Stimulated activated CD4-positive, alpha-beta T cell treated with anti-CD3 and anti-CD28 coated beads, TNF-alpha, amount 100 ng/mL, for 48 hours (primary cell): ENCODE measurements around the gene FXR2.

Experiments
- DNase-seq, 3 donors: peaks; one replicate each; pipeline ENCODE4 v3.0.0-alpha.2; 2020; ENCODE audit warnings: low read depth in 3 of 3

The FXR2 gene

DNA sequence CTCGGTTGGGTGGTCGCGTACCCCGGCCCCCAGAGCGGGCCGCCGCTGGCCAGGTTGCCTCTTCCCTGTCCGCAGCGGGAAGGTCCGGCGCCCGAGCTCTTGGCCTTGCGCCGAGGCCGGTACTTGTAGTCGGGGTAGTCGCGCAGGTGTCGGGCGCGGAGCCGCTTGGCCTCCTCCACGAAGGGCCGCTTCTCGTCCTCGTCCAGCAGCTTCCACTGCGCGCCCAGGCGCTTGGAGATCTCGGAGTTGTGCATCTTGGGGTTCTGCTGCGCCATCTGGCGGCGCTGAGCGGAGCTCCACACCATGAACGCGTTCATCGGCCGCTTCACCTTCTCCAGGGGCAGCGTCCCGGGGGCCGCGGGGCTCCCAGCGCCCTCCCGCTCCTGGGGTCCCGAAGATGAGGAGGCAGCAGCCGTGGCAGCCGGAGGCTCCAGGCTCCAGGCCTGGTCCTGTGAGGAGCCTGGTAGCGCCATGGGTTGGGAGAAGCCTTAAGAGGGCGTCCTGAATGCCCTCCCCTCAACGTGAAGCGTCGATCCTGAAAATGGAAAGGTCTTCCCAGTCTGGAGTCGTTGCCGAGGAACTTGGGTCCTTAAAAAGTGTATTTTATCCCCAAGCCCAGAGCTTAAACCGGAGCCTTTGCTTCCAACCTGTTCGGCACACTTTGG is 25.4 kb downstream of the FXR2 start:
- peak; percentile 38 to 42 (median 41) for DNase-seq

- no peak for DNase-seq
These were observed 26.0 kb downstream of the FXR2 start for GRCh38 chr17:7588553-7589203.

DNA sequence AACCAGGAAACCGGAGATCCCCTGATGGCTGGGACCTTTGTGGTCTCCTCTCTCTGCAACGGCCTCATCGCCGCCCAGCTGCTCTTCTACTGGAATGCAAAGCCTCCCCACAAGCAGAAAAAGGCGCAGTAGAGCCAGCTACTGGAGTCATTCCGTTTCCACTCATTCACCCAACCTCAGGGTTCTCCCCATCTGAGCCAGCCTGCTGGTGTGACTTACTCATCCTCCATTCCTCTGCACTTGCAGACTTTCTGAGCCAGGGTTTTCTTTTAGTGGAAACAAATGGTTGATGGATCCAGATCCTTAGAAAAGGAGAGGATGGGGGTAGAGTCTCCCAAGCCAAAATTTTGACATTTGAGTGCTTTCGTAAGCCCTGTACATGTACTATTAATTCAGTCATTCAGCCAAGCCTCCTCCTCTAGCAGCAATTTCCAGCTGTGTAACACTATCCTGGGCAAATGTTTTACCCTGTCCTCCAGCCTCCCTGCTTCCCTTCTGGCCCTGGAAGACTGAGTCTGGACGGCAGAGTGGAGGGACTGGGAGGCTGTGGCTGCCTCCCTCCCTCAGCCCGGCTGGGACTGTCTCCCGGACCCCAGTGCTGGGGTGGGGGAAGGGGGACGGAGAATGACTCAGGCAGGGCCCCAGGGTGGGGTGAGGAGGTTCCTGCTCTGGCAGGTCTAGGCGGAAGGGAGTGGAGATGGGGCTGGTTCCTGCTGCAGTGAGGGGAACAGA is 27.1 kb downstream of the FXR2 start:
- no peak for DNase-seq

- DNase-seq = no peak
These were observed 27.9 kb downstream of the FXR2 start for GRCh38 chr17:7586673-7587419.

DNA sequence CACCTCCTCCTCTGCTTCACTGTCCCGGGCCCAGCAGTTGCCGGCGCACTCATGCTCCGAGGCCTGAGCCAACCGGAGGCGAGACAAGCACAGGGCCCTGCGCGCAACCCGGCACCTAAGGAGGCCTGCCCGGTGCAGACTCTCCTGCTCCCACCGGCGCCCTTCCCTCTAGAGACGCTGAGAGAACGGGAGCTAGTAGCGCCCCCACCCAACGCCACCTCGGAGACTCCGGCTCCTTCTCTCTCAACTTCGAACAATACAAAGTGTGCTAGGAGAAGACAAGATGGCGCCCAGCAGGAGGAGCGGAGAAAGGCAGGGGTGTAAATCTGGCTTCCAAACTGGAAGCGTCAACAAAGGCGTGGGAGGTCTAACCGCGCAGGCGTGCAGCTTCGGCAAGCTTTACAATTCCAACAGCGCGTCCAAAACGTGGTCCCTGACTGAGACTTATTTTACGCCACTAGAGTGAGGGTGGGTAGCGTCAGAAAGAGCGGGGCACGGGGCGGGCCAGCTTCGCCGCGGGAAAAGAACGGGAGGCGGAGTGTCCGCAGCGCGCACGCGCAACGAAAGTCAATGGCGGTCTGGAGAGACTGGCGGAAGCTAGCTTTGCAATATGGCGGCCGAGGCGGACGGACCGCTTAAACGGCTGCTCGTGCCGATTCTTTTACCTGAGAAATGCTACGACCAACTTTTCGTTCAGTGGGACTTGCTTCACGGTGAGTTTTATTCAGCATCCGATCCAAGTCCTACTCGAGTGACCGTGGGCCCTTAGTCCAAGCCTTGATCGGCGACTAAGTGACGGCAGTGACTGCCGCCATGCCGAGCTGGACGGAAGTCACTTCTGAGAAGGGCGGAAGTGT is 31.2 kb downstream of the FXR2 start, which contains the start of gene MPDU1:
Gene MPDU1 (plus strand): TSS at position 600 of the 857 bp plus-strand sequence. CDS start 11 bp downstream, at position 611.
- DNase-seq = peak; percentile 85 to 93 (median 91)

DNA sequence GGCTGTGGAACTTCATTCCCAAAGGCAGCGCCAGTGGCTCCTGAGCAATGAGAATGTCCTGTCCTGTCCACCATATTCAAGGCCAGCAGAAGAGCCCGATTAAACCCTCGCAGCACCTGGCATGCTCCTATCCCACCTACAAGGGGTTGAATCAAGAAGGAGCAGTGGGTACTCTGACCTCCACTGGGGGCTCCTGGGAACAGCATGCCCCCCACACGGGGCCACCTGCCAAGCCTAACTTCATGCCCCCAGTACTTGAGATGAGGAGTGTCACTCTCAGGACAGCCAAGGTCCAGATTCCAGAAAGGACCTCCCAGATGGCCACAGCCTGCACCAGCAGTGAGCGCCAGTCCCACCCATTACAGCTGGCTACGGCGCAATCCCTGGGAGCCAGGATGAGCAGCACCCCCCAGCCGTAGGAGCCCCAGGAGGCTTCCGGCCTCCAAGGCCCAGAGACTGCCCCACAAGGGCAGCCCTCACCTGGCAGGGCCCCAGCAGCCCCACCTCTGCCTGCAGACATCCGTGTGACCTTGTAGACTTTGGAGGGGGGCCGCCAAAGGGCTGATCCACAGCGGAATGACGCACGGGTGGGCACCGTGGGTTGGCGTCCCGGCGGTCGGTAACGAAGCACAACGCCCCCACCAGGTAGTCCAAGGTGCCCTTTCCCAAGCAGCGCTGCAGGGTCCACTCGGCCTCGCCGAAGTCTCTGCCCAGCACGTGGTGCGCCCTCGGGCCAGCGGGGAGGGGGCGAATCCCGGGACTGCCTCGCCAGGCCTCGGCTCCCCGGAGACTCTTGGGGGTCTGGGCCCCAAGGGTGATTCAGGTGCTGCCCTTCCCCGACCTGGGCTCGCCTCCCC is 32.1 kb downstream of the FXR2 start:
- DNase-seq = no peak

DNA sequence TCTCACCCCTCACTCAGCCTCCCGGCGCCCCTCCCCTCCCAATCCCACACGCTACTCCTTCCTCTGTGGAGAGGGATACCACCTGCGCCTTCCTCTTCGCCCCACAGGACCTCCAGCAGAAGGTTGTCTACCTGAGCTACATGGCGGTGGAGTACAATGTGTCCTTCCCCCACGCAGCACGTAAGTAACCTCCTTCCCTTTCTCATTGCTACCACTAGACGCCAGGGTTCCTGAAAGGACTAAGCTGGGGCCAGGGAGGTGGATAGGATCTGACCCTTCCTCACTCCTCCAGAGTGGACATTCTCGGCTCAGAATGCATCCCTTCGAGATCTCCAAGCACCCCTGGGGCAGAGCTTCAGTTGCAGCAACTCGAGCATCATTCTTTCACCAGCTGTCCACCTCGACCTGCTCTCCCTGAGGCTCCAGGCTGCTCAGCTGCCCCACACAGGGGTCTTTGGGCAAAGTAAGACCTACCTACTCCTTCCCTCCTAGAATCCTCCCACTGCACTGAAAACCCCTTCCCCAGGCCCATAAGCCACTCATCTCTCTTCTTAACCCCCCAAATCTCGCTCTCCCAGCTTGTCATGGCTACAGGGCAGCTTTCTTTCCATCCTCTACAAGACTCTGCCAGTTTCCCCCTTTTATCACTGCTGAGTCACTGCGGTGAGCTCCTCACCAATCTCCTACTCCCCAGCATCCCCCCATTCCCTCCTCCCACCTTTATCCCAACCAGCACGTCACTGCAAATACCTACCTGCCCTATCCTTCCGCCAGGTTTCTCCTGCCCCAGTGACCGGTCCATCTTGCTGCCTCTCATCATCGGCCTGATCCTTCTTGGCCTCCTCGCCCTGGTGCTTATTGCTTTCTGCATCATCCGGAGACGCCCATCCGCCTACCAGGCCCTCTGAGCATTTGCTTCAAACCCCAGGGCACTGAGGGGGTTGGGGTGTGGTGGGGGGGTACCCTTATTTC is 33.8 kb downstream of the FXR2 start:
- no peak for DNase-seq

GRCh38 chr17:7579834-7580603 is 34.7 kb downstream of the FXR2 start:
- DNase-seq = no peak

GRCh38 chr17:7579001-7579833 is 35.5 kb downstream of the FXR2 start, which contains the start of gene CD68:
Gene CD68, plus strand, starts transcription at chr17:7579638. Its CDS starts 40 bp downstream, at chr17:7579678.
- DNase-seq = peak; percentile 65 to 71 (median 68)

DNA sequence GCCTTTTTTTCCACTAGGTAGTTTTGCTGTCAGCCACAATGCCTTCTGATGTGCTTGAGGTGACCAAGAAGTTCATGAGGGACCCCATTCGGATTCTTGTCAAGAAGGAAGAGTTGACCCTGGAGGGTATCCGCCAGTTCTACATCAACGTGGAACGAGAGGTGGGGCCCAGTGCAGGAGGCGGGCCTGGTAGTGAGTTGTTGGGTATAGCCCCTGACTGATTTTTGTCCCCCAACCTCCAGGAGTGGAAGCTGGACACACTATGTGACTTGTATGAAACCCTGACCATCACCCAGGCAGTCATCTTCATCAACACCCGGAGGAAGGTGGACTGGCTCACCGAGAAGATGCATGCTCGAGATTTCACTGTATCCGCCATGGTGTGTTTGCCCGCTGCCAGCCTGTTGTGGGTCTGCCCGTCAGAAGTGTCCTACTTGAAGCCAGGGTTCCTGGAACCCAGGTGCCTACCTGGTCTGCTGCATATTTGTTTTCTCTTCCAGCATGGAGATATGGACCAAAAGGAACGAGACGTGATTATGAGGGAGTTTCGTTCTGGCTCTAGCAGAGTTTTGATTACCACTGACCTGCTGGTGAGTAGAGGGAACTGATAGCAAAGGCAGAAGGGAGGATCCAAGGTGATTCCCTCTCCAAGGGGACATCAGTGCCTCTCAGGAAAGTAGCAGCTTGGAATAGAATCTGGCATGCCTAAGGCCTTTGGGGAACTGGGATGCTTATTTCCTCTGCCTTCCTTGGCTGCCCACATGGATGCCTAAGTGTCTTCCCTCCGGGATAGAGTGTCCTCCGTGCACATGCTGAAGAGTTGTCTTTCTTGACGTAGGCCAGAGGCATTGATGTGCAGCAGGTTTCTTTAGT is 37.1 kb downstream of the FXR2 start:
- DNase-seq = no peak

DNA sequence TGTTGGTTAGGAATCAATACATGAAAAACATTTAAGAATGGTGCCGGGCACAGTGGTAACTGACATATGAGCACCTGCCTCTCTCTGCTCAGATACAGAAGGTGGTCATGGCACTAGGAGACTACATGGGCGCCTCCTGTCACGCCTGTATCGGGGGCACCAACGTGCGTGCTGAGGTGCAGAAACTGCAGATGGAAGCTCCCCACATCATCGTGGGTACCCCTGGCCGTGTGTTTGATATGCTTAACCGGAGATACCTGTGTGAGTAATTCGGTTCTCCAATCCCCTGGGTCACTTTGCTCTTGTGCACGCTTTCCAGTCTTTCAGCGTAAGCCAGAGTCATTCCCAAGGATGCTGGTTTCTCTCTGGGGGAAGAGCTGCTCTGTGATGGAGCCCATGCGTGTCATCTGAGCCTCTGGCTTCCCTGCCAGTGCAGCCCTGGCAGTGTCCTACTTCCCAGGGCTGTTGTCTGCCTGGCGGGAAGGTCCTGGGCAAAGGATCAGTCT is 38.2 kb downstream of the FXR2 start:
- DNase-seq = no peak

GRCh38 chr17:7575959-7576358 is 38.7 kb downstream of the FXR2 start:
- DNase-seq = no peak

- no peak for DNase-seq
These were observed 39.2 kb downstream of the FXR2 start for GRCh38 chr17:7575481-7575883.

DNA sequence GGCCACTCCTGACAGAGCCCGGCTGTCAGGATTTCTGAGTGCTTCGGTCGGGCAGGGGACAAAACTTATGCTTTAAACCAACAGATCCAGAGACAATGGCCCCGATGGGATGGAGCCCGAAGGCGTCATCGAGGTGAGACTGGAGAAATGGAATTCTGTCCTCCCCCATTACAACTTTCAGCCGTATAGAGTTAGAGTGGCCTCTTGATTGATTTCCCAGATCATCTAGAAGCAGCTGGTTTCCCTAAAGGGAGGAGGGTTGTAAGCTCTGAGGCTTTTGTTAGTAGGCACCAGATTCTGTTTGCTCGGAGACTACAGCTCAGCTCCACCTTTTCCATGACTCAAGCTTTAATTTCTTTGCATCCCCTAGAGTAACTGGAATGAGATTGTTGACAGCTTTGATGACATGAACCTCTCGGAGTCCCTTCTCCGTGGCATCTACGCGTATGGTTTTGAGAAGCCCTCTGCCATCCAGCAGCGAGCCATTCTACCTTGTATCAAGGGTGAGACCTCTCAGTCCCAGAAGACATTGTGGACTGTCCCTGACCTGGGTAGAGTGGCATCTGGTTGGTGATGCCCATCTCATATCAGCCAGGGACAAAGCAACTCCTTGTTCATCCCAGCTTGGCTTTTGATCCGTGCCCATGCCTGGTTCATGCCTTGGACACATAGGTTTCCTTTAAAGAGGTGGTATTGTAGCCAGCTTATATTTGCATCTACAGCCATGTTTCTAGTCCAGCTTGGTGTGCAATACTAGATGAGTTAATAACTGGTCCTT is 40.3 kb downstream of the FXR2 start:
- DNase-seq = no peak
